HG03103 (cell line): ENCODE results near the gene AIPL1.

ENCODE experiments used
- ATAC-seq: cut with Tn5 transposase; IDR thresholded peaks from one replicate; pipeline ENCODE4 v1.9.1; 2021; ENCODE audit warnings: low read depth; ENCODE audit not compliant: unreplicated experiment

Gene AIPL1

GRCh38 chr17:6377906-6378305 is 57.0 kb downstream of the AIPL1 start:
- no peak for ATAC-seq

- no peak for ATAC-seq
These were observed 58.0 kb downstream of the AIPL1 start for GRCh38 chr17:6376931-6377361.

GRCh38 chr17:6374761-6375312 is 60.1 kb downstream of the AIPL1 start:
- ATAC-seq = no peak

- no peak for ATAC-seq
These were observed 60.6 kb downstream of the AIPL1 start for GRCh38 chr17:6374271-6374691.
